ENCODE results near the gene MGAT2.
"Not testable (repeated sequence)": the region's sequence is repeated elsewhere in the genome, so short reads cannot be mapped to it uniquely, and the experiment has no call there.

MGAT2 gene

GRCh38 chr14:49612671-49613070, 7.9 kb upstream of the MGAT2 start:
- no peak for DNase-seq

GRCh38 chr14:49614196-49614595, 6.4 kb upstream of the MGAT2 start:
- no peak for DNase-seq

GRCh38 chr14:49615776-49616175, 4.8 kb upstream of the MGAT2 start:
- DNase-seq = no peak

- DNase-seq = no peak
Measured at GRCh38 chr14:49617852-49618519, 2.6 kb upstream of the MGAT2 start.

GRCh38 chr14:49619273-49619672, 1.3 kb upstream of the MGAT2 start:
- not testable (repeated sequence) for DNase-seq

GRCh38 chr14:49619730-49620129, 869 bp upstream of the MGAT2 start:
- DNase-seq = no peak

GRCh38 chr14:49621114-49621881, 699 bp downstream of the MGAT2 start:
- DNase-seq = peak; percentile 76

- no peak for DNase-seq
Measured at GRCh38 chr14:49622022-49622607, 1.5 kb downstream of the MGAT2 start.

GRCh38 chr14:49623387-49623786, 2.8 kb downstream of the MGAT2 start:
- DNase-seq = no peak

GRCh38 chr14:49623941-49624839, 3.6 kb downstream of the MGAT2 start:
- no peak for DNase-seq

- DNase-seq = peak; percentile 92
Measured at GRCh38 chr14:49633640-49634546, 13.3 kb downstream of the MGAT2 start.

- DNase-seq = peak; percentile 7
Measured at GRCh38 chr14:49634547-49635334, 14.1 kb downstream of the MGAT2 start, which contains the start of gene DNAAF2. Gene DNAAF2 (minus strand): TSS chr14:49635244. CDS start chr14:49635149, 95 bp downstream.

GRCh38 chr14:49636866-49637265, 16.3 kb downstream of the MGAT2 start:
- no peak for DNase-seq

- no peak for DNase-seq
Measured at GRCh38 chr14:49637534-49638078, 17.0 kb downstream of the MGAT2 start.

GRCh38 chr14:49640540-49641417, 20.2 kb downstream of the MGAT2 start:
- no peak for DNase-seq

GRCh38 chr14:49641697-49642129, 21.1 kb downstream of the MGAT2 start:
- no peak for DNase-seq

- DNase-seq = no peak
Measured at GRCh38 chr14:49642163-49642562, 21.6 kb downstream of the MGAT2 start.

- no peak for DNase-seq
Measured at GRCh38 chr14:49653508-49653907, 32.9 kb downstream of the MGAT2 start.

- no peak for DNase-seq
Measured at GRCh38 chr14:49654511-49654910, 33.9 kb downstream of the MGAT2 start.

- DNase-seq = not testable (repeated sequence)
Measured at GRCh38 chr14:49657500-49657899, 36.9 kb downstream of the MGAT2 start.

Measured in GDM1 (cell line).